ENCODE data around the gene CHAC1.
"Not testable (repeated sequence)": the region's sequence is repeated elsewhere in the genome, so short reads cannot be mapped to it uniquely, and the experiment has no call there.

The CHAC1 gene

GRCh38 chr15:40938536-40938870 lies 14.8 kb upstream of the CHAC1 start:
- no peak for DNase-seq

DNA sequence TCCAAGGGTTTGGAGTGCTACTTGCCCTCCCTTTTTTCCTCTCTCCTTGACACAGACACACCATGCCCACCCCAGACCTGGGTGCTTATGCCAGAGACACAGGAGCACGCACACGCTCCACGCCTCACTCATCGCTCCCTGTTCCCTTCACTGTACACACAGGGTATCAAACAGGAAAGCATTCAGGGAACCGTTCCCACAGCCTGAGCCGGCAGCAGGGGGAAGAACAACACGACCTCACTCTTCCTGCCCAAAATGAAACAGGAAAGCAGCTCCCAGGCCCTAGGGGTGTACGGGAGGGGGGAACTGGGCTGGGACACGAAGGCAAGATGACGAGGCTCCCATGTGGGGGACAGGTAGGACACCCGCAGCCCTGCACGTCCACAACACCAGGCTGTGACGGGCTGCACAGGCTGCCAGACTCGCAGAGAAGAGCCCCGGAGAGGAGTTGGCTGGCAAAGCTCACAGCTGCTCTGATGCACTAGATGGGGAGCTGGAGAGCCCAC lies 12.9 kb upstream of the CHAC1 start:
- no peak for DNase-seq

DNA sequence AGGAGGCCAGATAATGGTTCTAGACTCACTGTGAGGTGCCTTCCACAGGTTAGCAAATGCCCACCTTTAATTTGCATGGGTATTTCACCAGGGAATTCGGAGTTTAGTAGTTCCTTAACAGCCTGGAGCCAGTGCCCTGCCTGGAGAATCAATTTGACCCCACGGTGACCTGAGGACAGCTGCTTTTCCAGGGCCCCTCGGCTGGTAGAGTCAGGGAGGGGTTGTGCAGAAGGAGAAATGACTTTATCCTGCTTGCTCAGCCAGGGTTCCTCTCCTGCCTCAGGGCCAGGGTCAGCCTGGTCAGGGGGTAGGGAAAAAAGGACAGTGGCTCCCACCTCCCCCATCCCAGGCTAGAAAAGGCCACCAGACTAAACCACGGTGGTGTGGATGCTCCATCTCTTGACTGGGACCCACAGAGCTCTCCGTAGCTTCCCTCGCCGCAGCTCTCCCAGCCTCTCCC lies 12.2 kb upstream of the CHAC1 start:
- DNase-seq = no peak

- DNase-seq = peak; percentile 79
Observed at GRCh38 chr15:40941528-40942336, 11.5 kb upstream of the CHAC1 start.

DNA sequence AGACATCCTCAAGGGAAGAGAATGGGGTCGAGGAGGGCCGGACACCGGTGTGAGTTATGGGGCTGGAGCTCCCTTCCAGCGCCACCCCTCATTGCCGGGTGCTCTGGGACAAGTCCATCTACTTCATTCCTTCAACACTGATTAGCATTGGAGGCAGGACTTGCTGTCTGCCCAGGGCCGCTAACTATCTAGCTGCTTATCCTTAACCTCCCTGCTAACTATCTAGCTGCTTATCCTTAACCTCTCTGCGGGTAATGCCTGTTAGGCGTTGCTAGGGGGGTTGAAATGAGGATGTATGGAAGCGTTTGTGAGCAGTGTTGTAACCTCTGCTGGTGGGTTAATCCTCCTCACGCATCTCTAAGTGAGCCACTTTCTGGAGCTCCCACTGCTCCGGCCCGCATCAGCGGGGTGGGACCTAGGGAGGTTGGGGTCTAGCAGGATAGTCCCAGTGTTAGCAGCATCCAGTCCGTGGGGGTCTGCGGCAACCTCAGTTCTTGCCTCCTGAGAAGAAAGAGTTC lies 10.9 kb upstream of the CHAC1 start:
- DNase-seq = no peak

GRCh38 chr15:40942878-40943277 lies 10.4 kb upstream of the CHAC1 start:
- no peak for DNase-seq

- no peak for DNase-seq
Observed at GRCh38 chr15:40943764-40944365, 9.4 kb upstream of the CHAC1 start.

- no peak for DNase-seq
Observed at GRCh38 chr15:40944510-40945296, 8.6 kb upstream of the CHAC1 start.

DNA sequence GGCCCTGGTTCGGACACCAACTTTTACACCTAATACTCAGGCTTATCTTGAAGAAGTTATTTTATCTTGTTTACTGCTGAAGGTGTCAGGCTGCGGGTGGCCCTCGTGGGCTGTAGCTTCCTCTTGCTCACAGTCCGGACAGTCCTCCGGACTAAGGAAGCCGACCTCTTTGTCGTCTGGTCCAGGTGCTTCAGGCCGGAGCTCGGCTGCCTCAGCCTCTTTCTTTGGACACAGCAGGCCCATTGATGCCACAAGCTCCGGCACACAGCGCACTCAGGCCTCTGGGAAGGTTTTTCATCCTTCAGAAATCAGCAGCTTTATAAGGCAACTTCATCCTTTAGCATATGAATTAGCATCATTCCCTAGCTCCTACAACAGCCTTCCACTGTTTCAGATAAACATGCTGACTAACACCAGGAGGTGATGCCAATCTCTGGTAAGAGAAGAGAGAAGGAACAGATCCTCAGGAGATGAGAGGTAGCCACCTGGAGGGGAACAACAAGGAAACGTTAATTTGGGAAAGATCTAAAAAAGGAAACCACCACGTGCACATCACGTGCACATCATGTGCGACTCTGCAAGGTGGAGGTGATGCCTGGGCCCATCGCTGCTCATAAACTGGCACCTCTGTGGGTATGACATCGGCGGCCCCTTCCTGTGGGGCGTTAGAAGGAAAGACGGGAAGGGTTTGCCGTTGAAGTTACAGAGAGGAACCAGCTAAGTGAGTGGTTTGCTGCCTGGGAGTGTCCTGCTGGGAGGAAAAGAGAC lies 4.4 kb upstream of the CHAC1 start:
- no peak for DNase-seq

GRCh38 chr15:40949756-40950207 lies 3.5 kb upstream of the CHAC1 start:
- DNase-seq = no peak

DNA sequence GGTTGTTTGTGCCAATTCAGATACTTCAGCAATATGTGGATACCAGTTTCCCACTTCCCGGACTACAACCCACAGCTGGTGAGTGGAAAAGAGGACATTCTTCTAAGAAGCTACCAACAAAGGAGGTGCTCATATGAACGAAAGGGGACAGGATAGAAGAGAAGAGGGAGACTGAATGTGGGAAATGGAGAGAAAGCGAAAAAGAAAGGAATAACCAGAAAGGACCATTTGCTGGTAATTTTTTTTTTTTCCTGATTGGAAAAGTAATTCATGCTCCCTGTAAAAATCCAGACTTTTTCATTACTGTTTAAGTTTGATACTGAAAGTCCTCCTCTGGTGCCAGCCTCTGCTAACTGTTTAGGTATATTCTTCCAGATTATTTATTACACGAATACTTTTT lies 1.5 kb upstream of the CHAC1 start:
- DNase-seq = no peak

- no peak for DNase-seq
Observed at GRCh38 chr15:40952301-40952900, 870 bp upstream of the CHAC1 start.

DNA sequence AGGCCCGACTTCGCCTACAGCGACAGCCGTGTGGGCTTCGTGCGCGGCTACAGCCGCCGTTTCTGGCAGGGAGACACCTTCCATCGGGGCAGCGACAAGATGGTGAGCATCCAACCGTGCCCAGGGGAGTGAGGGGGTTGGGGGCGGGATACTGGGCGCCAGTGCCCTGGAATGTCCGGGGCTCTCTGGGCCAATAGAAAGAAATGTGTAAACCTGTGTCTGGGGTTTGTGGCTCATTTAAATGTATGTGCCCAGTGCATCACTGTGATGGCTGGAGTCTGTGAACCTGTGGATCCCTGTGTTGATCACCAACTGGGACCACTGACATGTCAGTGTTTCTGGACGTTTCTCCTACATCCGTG lies 423 bp downstream of the CHAC1 start:
- DNase-seq = no peak

- not testable (repeated sequence) for DNase-seq
Observed at GRCh38 chr15:40954158-40954848, 1.0 kb downstream of the CHAC1 start.

DNA sequence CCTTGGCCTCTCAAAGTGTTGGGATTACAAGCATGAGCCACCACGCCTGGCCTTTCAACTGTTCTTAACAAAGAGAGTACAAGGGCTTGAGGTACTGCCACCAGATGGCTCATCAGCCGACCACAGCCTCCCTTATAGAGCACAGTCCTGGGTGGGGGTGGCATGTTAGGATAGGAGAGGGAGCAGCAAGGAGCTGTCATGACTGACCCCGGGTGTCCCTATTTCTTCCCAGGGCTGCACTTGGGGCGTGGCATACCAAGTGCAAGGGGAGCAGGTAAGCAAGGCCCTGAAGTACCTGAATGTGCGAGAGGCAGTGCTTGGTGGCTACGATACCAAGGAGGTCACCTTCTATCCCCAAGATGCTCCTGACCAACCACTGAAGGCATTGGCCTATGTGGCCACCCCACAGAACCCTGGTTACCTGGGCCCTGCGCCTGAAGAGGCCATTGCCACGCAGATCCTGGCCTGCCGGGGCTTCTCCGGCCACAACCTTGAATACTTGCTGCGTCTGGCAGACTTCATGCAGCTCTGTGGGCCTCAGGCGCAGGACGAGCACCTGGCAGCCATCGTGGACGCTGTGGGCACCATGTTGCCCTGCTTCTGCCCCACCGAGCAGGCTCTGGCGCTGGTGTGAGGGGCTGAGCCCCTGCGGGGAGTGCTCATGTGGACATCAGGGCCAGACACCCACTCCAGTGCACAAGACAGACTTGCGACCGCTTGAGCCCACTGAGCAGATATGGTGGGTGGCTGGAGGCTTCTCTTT lies 2.1 kb downstream of the CHAC1 start:
- DNase-seq = no peak

DNA sequence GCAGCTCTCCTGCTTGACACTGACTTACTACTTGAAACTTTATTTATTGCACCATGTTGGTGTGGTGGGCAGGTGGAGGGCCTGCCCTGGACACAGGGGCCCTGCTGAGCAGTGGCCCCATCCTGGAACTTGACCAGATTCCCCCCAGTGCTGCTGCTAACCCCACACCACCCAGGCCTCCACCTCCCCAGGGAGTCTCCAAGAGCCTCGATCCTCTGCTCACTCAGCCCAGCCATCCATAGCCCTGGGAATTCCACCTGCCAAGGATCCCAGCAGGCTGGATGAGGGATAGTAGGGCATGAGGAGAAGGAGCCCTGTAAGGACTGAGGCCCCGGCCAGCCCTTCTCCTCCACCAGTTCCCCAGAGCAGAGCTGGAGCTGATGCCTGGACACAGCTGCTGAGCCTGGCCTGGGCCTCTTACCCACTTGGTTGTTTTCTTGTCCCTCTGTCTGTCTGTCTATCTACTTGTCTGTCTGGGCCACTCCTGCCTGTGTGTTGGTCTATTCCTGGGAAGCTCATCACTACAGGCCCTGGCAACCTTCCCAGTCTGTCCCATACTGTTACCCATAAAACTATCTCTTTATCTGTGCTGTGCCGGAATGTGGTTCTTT lies 2.8 kb downstream of the CHAC1 start:
- no peak for DNase-seq

DNA sequence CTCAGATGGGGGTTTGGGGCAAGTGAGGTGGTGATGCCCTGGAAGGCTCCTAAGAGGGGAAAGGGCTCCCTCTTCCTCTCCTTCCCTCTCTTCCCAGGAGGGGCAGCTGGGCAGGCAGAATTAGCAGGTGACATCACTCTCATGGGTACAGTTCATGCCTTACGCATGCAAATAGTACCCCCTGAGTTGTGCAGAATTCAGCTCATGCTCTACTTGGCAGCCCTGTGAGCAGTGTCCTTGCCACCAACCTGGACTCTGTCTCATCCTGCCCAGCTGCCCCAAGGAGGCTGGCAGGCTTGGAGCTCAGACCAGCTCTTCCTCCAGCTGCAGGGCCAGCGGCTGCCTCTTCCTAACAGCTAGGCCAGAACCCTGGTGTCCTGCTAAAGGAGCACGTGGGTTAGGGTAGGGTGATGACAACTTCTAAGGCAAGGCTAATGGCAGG lies 3.3 kb downstream of the CHAC1 start:
- no peak for DNase-seq

GRCh38 chr15:40957041-40957555 lies 3.8 kb downstream of the CHAC1 start:
- DNase-seq = no peak

DNA sequence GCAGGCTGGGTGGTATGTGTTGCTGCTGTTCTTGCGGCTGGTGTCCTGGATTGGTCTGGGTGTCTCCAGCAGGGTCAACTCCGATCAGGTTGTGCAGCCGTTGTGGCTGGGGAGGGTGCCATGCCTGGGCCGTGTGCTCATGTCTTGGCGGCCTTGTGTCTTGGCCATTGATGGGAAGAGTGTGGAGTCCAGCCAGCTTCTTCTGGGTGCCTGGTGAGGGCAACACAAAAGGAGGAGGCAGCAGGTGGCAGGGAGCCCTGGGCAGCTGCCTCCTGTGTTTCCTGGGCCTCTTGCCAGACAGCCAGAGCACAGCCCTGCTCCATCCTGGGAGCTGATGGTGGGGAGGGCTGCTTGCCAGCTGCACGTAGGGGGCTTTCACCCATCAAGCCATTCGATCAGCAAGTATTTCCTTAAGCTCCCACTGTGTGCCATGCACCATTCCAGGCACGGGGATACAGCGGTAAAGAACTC lies 4.3 kb downstream of the CHAC1 start:
- DNase-seq = no peak

- DNase-seq = no peak
Observed at GRCh38 chr15:40958146-40958545, 4.9 kb downstream of the CHAC1 start.
